HS-5 (cell line): ENCODE results near the gene SKOR2.
A peak's percentile ranks its signal among the peaks of the same experiment; 100 is the strongest.
"Not testable (repeated sequence)": the region's sequence is repeated elsewhere in the genome, so short reads cannot be mapped to it uniquely, and the experiment has no call there.

ENCODE experiments used
- DNase-seq: peaks from one replicate; pipeline ENCODE4 v3.0.0-alpha.2; 2012; ENCODE audit warnings: low read depth

The SKOR2 gene

GRCh38 chr18:47195961-47196360 is 55.5 kb downstream of the SKOR2 start:
- DNase-seq: not testable (repeated sequence)

- no peak for DNase-seq
Observed at GRCh38 chr18:47191961-47192360, 59.5 kb downstream of the SKOR2 start.

- DNase-seq: no peak
Observed at GRCh38 chr18:47187721-47188120, 63.7 kb downstream of the SKOR2 start.

- no peak for DNase-seq
Observed at GRCh38 chr18:47184419-47185050, 66.9 kb downstream of the SKOR2 start.

GRCh38 chr18:47182156-47182555 is 69.3 kb downstream of the SKOR2 start:
- DNase-seq: not testable (repeated sequence)

GRCh38 chr18:47180765-47181164 is 70.7 kb downstream of the SKOR2 start:
- DNase-seq: no peak

- DNase-seq: no peak
Observed at GRCh38 chr18:47179520-47179919, 71.9 kb downstream of the SKOR2 start.

- DNase-seq: peak; percentile 42
Observed at GRCh38 chr18:47175898-47176575, 75.4 kb downstream of the SKOR2 start, which contains the start of gene IER3IP1. Gene IER3IP1 (minus strand): TSS chr18:47176364. CDS start chr18:47176277, 87 bp downstream.

- DNase-seq: no peak
Observed at GRCh38 chr18:47175283-47175897, 76.1 kb downstream of the SKOR2 start.

GRCh38 chr18:47174545-47175116 is 76.8 kb downstream of the SKOR2 start:
- DNase-seq: no peak

- no peak for DNase-seq
Observed at GRCh38 chr18:47172476-47172875, 79.0 kb downstream of the SKOR2 start.

- no peak for DNase-seq
Observed at GRCh38 chr18:47168913-47169312, 82.5 kb downstream of the SKOR2 start.

GRCh38 chr18:47168509-47168908 is 83.0 kb downstream of the SKOR2 start:
- no peak for DNase-seq

- no peak for DNase-seq
Observed at GRCh38 chr18:47166294-47166693, 85.2 kb downstream of the SKOR2 start.

GRCh38 chr18:47163241-47163640 is 88.2 kb downstream of the SKOR2 start:
- no peak for DNase-seq

GRCh38 chr18:47160256-47160655 is 91.2 kb downstream of the SKOR2 start:
- DNase-seq: no peak

- DNase-seq: not testable (repeated sequence)
Observed at GRCh38 chr18:47158404-47158803, 93.1 kb downstream of the SKOR2 start.
